ENCODE data around the gene TRIO.
A peak's percentile ranks its signal among the peaks of the same experiment; 100 is the strongest.

The TRIO gene

GRCh38 chr5:14284392-14285148, 141.4 kb downstream of the TRIO start:
- Histone ChIP-seq H3K4me3 (ENCODE audit: insufficient read depth, low read length, poor library complexity, severe bottlenecking) (no peak overlapping the region), H3K36me3 (ENCODE audit: low read length) (no peaks in the 10 kb centered on the region), H3K4me2 (ENCODE audit: low read depth, low read length, poor library complexity, severe bottlenecking) (no peak overlapping the region), H3K9me2 (replicated peaks; ENCODE audit: insufficient read depth, low read length) (no peaks in the 10 kb centered on the region), H2AFZ (ENCODE audit: low read depth, low read length, severe bottlenecking) (no peak overlapping the region), H3K9ac (ENCODE audit: low read length) (no peak overlapping the region), H3K9me3 (ENCODE audit: insufficient read depth, low read length) (no peaks in the 10 kb centered on the region), H3K79me2 (ENCODE audit: insufficient read depth, low read length) (no peaks in the 10 kb centered on the region), H3K27me3 (ENCODE audit: low read length) (no peaks in the 10 kb centered on the region), H3F3A (ENCODE audit: insufficient read depth) (peaks cover 4% of the 10 kb centered on the region; the same call in 1 of the 2 replicates), H3K27ac (ENCODE audit: low read depth, low read length) (no peak overlapping the region), H4K20me1 (ENCODE audit: low read depth, low read length) (no peaks in the 10 kb centered on the region)
- no peak for TF ChIP-seq CTCF (IDR thresholded peaks at IDR 0.05; ENCODE audit: insufficient read depth, low read length, poor library complexity, severe bottlenecking)

GRCh38 chr5:14286007-14286406, 142.9 kb downstream of the TRIO start:
- Histone ChIP-seq H3K27ac (ENCODE audit: low read depth, low read length) (no peak overlapping the region), H3K4me2 (ENCODE audit: low read depth, low read length, poor library complexity, severe bottlenecking) (no peak overlapping the region), H3F3A (ENCODE audit: insufficient read depth) (peaks cover 4% of the 10 kb centered on the region; the same call in 1 of the 2 replicates), H3K9me3 (ENCODE audit: insufficient read depth, low read length) (no peaks in the 10 kb centered on the region), H4K20me1 (ENCODE audit: low read depth, low read length) (no peaks in the 10 kb centered on the region), H3K36me3 (ENCODE audit: low read length) (no peaks in the 10 kb centered on the region), H3K4me3 (ENCODE audit: insufficient read depth, low read length, poor library complexity, severe bottlenecking) (no peak overlapping the region), H2AFZ (ENCODE audit: low read depth, low read length, severe bottlenecking) (no peak overlapping the region), H3K27me3 (ENCODE audit: low read length) (no peaks in the 10 kb centered on the region), H3K79me2 (ENCODE audit: insufficient read depth, low read length) (no peaks in the 10 kb centered on the region), H3K9me2 (replicated peaks; ENCODE audit: insufficient read depth, low read length) (no peaks in the 10 kb centered on the region), H3K9ac (ENCODE audit: low read length) (no peak overlapping the region)
- TF ChIP-seq EZH2phosphoT487 (conservative IDR thresholded peaks at IDR 0.05; ENCODE audit: low read length) = no peak
- no peak for TF ChIP-seq CTCF (IDR thresholded peaks at IDR 0.05; ENCODE audit: insufficient read depth, low read length, poor library complexity, severe bottlenecking)

- TF ChIP-seq EZH2phosphoT487 (conservative IDR thresholded peaks at IDR 0.05; ENCODE audit: low read length) (peak; percentile 97), CTCF (IDR thresholded peaks at IDR 0.05; ENCODE audit: insufficient read depth, low read length, poor library complexity, severe bottlenecking) (no peak)
- H4K20me1 ChIP-seq (ENCODE audit: low read depth, low read length) = no peaks in the 10 kb centered on the region
These were observed 143.7 kb downstream of the TRIO start for GRCh38 chr5:14286574-14287421.

More at GRCh38 chr5:14286574-14287421, 143.7 kb downstream of the TRIO start:
- Histone ChIP-seq H3K36me3 (ENCODE audit: low read length) (no peaks in the 10 kb centered on the region), H2AFZ (ENCODE audit: low read depth, low read length, severe bottlenecking) (no peak overlapping the region), H3K4me3 (ENCODE audit: insufficient read depth, low read length, poor library complexity, severe bottlenecking) (peak overlapping the region; percentile 29), H3K9ac (ENCODE audit: low read length) (peak overlapping the region; percentile 22; the same call in 1 of the 2 replicates), H3K27me3 (ENCODE audit: low read length) (no peaks in the 10 kb centered on the region), H3K9me3 (ENCODE audit: insufficient read depth, low read length) (no peaks in the 10 kb centered on the region), H3K9me2 (replicated peaks; ENCODE audit: insufficient read depth, low read length) (no peaks in the 10 kb centered on the region), H3K79me2 (ENCODE audit: insufficient read depth, low read length) (no peaks in the 10 kb centered on the region), H3K27ac (ENCODE audit: low read depth, low read length) (peak overlapping the region; percentile 39), H3K4me2 (ENCODE audit: low read depth, low read length, poor library complexity, severe bottlenecking) (peak overlapping the region; percentile 62), H3F3A (ENCODE audit: insufficient read depth) (peaks cover 4% of the 10 kb centered on the region; the same call in 1 of the 2 replicates)
